IMR-90 (cell line): Measurements from ENCODE around the gene FBRSL1. TPM values are rescaled to one million over a fixed set of nuclear protein-coding genes. Genes with fewer than 3 reads are reported as not detected.

ENCODE experiments used
- ATAC-seq: fragments of 200-7000 bp; cut with Tn5 transposase; 2 replicates; pipeline ENCODE4 v1.9.1; 2020; ENCODE audit warnings: low read depth, mild to moderate bottlenecking, moderate library complexity
- BruUV-seq: library from RNA; stranded (reverse); fragments of 400-500 nt; replicated peaks from 2 replicates; lab custom pipeline; 2021; lab: Mats Ljungman, UMichigan
- CTCF ChIA-PET: fragments of 300-600 bp; formaldehyde crosslinking; extraction: SDS; loops from one replicate; lab custom pipeline; 2021; ENCODE audit warnings: antibody characterized with exemption; lab: Yijun Ruan, JAX
- POLR2A ChIA-PET: fragments of 300-600 bp; sonication (Branson Sonifier 250); formaldehyde crosslinking; loops from one replicate; lab custom pipeline; 2022; ENCODE audit warnings: antibody characterized with exemption; ENCODE audit not compliant: unreplicated experiment; lab: Charles Lee
- DNase-seq: peaks from one replicate; pipeline ENCODE4 v3.0.0; 2013
- H2AFZ ChIP-seq: replicated peaks from 2 replicates; pipeline ENCODE3; 2013; ENCODE audit warnings: low read length, mild to moderate bottlenecking; ENCODE audit not compliant: poor library complexity
- H2AK5ac ChIP-seq: 2 replicates; pipeline ENCODE4 v1.6.1; 2013; ENCODE audit warnings: low read depth, low read length, inconsistent platforms
- H2AK9ac ChIP-seq: replicated peaks from 2 replicates; pipeline ENCODE3; 2013; ENCODE audit warnings: mild to moderate bottlenecking, low read depth, low read length, moderate library complexity; ENCODE audit not compliant: poor library complexity
- H2BK120ac ChIP-seq: 2 replicates; pipeline ENCODE4 v1.6.1; 2013; ENCODE audit warnings: low read depth, low read length, inconsistent platforms
- H2BK15ac ChIP-seq: 3 replicates; pipeline ENCODE4 v1.6.1; 2013; ENCODE audit warnings: low read depth, low read length, inconsistent platforms
- H2BK20ac ChIP-seq: 2 replicates; pipeline ENCODE4 v1.6.1; 2013; ENCODE audit warnings: low read depth, mild to moderate bottlenecking, inconsistent platforms, low read length, moderate library complexity
- H2BK5ac ChIP-seq: 2 replicates; pipeline ENCODE4 v1.6.1; 2013; ENCODE audit warnings: mild to moderate bottlenecking, low read depth, low read length, inconsistent platforms; ENCODE audit not compliant: poor library complexity, severe bottlenecking
- H3K14ac ChIP-seq: replicated peaks from 2 replicates; pipeline ENCODE4 v1.6.1; 2013; ENCODE audit warnings: low read depth, low read length, inconsistent platforms
- H3K18ac ChIP-seq: 2 replicates; pipeline ENCODE4 v1.6.1; 2013; ENCODE audit warnings: low read depth, low read length, control low read depth
- H3K23ac ChIP-seq: 2 replicates; pipeline ENCODE4 v1.6.1; 2013; ENCODE audit warnings: low read depth, low read length, inconsistent platforms
- H3K27ac ChIP-seq: 2 replicates; pipeline ENCODE4 v1.5.1; 2013; ENCODE audit warnings: mild to moderate bottlenecking, control low read depth, low read length; ENCODE audit not compliant: insufficient read depth
- H3K27me3 ChIP-seq: 2 replicates; pipeline ENCODE4 v1.6.1; 2013; ENCODE audit warnings: low read length; ENCODE audit not compliant: control insufficient read depth, insufficient read depth
- H3K36me3 ChIP-seq: 2 replicates; pipeline ENCODE4 v1.6.1; 2013; ENCODE audit warnings: low read length, mixed read lengths; ENCODE audit not compliant: control insufficient read depth, insufficient read depth
- H3K4ac ChIP-seq: 2 replicates; pipeline ENCODE4 v1.6.1; 2013; ENCODE audit warnings: low read depth, low read length, inconsistent platforms
- H3K4me1 ChIP-seq: 2 replicates; pipeline ENCODE4 v1.6.1; 2013; ENCODE audit warnings: low read length, mixed read lengths; ENCODE audit not compliant: control insufficient read depth, insufficient read depth
- H3K4me2 ChIP-seq: 2 replicates; pipeline ENCODE4 v1.6.1; 2013; ENCODE audit warnings: low read depth, mild to moderate bottlenecking, control low read depth, low read length, moderate library complexity
- H3K4me3 ChIP-seq: 2 replicates; pipeline ENCODE4 v1.5.1; 2013; ENCODE audit warnings: low read depth, mild to moderate bottlenecking, control low read depth, low read length, moderate library complexity; ENCODE audit not compliant: insufficient read depth
- H3K56ac ChIP-seq: 2 replicates; pipeline ENCODE4 v1.6.1; 2013; ENCODE audit warnings: low read length, inconsistent platforms; ENCODE audit not compliant: insufficient read depth; ENCODE audit errors: extremely low read depth
- H3K79me1 ChIP-seq, 2 experiments: 2 replicates each; pipeline ENCODE4 v1.6.1; 2013; ENCODE audit warnings: low read length in 2 of 2, inconsistent platforms in 1 of 2, low read depth in 1 of 2
- H3K9ac ChIP-seq: 2 replicates; pipeline ENCODE4 v1.6.1; 2013; ENCODE audit warnings: low read depth, low read length, control low read depth
- H3K9me1 ChIP-seq: 2 replicates; pipeline ENCODE4 v1.6.1; 2013; ENCODE audit warnings: low read length, inconsistent platforms; ENCODE audit not compliant: insufficient read depth
- H3K9me3 ChIP-seq: 2 replicates; pipeline ENCODE4 v1.6.1; 2013; ENCODE audit warnings: low read length; ENCODE audit not compliant: control insufficient read depth, insufficient read depth
- H4K20me1 ChIP-seq: 2 replicates; pipeline ENCODE4 v1.6.1; 2013; ENCODE audit warnings: low read length, inconsistent platforms; ENCODE audit not compliant: insufficient read depth
- H4K5ac ChIP-seq: 2 replicates; pipeline ENCODE4 v1.6.1; 2013; ENCODE audit warnings: mild to moderate bottlenecking, low read depth, low read length, control low read depth
- H4K8ac ChIP-seq, 2 experiments: 2 replicates each; pipeline ENCODE4 v1.6.1; 2013; ENCODE audit warnings: low read depth in 2 of 2, low read length in 2 of 2, control low read depth in 1 of 2, inconsistent platforms in 1 of 2
- H4K91ac ChIP-seq: 2 replicates; pipeline ENCODE4 v1.6.1; 2013; ENCODE audit warnings: low read depth, low read length, inconsistent platforms; ENCODE audit not compliant: insufficient read depth
- BHLHE40 ChIP-seq: fragments of 150-350 bp; IDR thresholded peaks from 2 replicates; pipeline ENCODE4 v1.6.1; 2016; ENCODE audit warnings: mild to moderate bottlenecking, low read depth, low read length
- CHD1 ChIP-seq: IDR thresholded peaks from 2 replicates; pipeline ENCODE4 v1.6.1; 2012; ENCODE audit warnings: low read depth, low read length, improper control_type of control experiment
- FOS ChIP-seq: fragments of 150-350 bp; IDR thresholded peaks from 2 replicates; pipeline ENCODE4 v1.6.1; 2016; ENCODE audit warnings: low read depth, low read length
- MAFK ChIP-seq: IDR thresholded peaks from 2 replicates; pipeline ENCODE4 v1.6.1; 2012; ENCODE audit warnings: low read depth, low read length, improper control_type of control experiment
- MAZ ChIP-seq: IDR thresholded peaks from 2 replicates; pipeline ENCODE4 v1.6.1; 2012; ENCODE audit warnings: low read depth, mild to moderate bottlenecking, low read length, improper control_type of control experiment, moderate library complexity, borderline replicate concordance
- MXI1 ChIP-seq: IDR thresholded peaks from 2 replicates; pipeline ENCODE4 v1.6.1; 2012; ENCODE audit warnings: low read depth, mild to moderate bottlenecking, low read length, moderate library complexity, borderline replicate concordance
- NFE2L2 ChIP-seq: fragments of 150-350 bp; IDR thresholded peaks from 2 replicates; pipeline ENCODE4 v1.6.1; 2016; ENCODE audit warnings: low read depth, mild to moderate bottlenecking, low read length
- POLR2A ChIP-seq: IDR thresholded peaks from 2 replicates; pipeline ENCODE4 v1.6.1; 2012; ENCODE audit warnings: mild to moderate bottlenecking, low read depth, low read length
- RAD21 ChIP-seq: IDR thresholded peaks from 2 replicates; pipeline ENCODE4 v1.6.1; 2012; ENCODE audit warnings: low read length, improper control_type of control experiment
- RCOR1 ChIP-seq: IDR thresholded peaks from 2 replicates; pipeline ENCODE4 v1.6.1; 2012; ENCODE audit warnings: mild to moderate bottlenecking, low read length, improper control_type of control experiment; ENCODE audit not compliant: insufficient replicate concordance
- RFX5 ChIP-seq: IDR thresholded peaks from 2 replicates; pipeline ENCODE4 v1.8.0; 2012; ENCODE audit warnings: low read depth, mild to moderate bottlenecking, low read length, moderate library complexity
- SMC3 ChIP-seq: fragments of 150-350 bp; IDR thresholded peaks from 2 replicates; pipeline ENCODE4 v1.6.1; 2016; ENCODE audit warnings: low read depth, mild to moderate bottlenecking, antibody characterized with exemption, low read length, moderate library complexity
- USF2 ChIP-seq: fragments of 150-350 bp; IDR thresholded peaks from 2 replicates; pipeline ENCODE4 v1.6.1; 2017; ENCODE audit warnings: mild to moderate bottlenecking, antibody characterized with exemption, low read length, low read depth
- WGBS, 2 experiments: methylation state at CpG; one replicate each; pipeline versions ENCODE4 v1.1.5 to v1.1.7; 2013; ENCODE audit warnings: missing lambda C conversion rate in 2 of 2; ENCODE audit not compliant: insufficient read length in 1 of 2; ENCODE audit errors: extremely low coverage in 2 of 2; 5-methylcytosine and 5-hydroxymethylcytosine counted together
- dilution Hi-C: fragments of 300-500 bp; cut with HindIII; formaldehyde crosslinking; loops from one replicate; pipeline ENCODE4 v1.14.3; 2018; ENCODE audit warnings: low sequenced_read_pairs; ENCODE audit not compliant: unreplicated experiment
- in situ Hi-C: fragments of 300-500 bp; cut with MboI; formaldehyde crosslinking; loops from 3 replicates; pipeline ENCODE4 v1.14.3; 2019; ENCODE audit warnings: low sequenced_read_pairs, inconsistent platforms, mixed read lengths
- intact Hi-C: fragments of 100-400 bp; cut with micrococcal nuclease; formaldehyde crosslinking; loops from 2 replicates; pipeline ENCODE4 v1.10.0; 2022
- polyA plus RNA-seq, 3 experiments: library from polyadenylated mRNA; depleted of rRNA; stranded (reverse); fragments of >200 nt; gene quantifications; 2 replicates each; pipeline ENCODE4 v1.2.3, GENCODE V29; 2012; ENCODE audit warnings: low replicate concordance in 1 of 3
- total RNA-seq: library from RNA; depleted of rRNA; stranded (reverse); fragments of >200 nt; gene quantifications from 2 replicates; pipeline ENCODE4 v1.2.3, GENCODE V29; 2012
- TF ChIP-seq, protein P1 (sequence below): fragments of 150-350 bp; IDR thresholded peaks from 2 replicates; pipeline ENCODE4 v1.6.1; 2016; ENCODE audit warnings: low read depth, mild to moderate bottlenecking, low read length, moderate library complexity, borderline replicate concordance
- TF ChIP-seq, protein P2 (sequence below): conservative IDR thresholded peaks from 2 replicates; pipeline ENCODE4 v1.5.1; 2012; ENCODE audit warnings: mild to moderate bottlenecking, low read depth, low read length, improper control_type of control experiment

Gene FBRSL1
- total and polyA plus RNA-seq, 2 of the 4 experiments (the other 2 are of a cell fraction), result 0.36 to 10.8 TPM

- Histone ChIP-seq H3K9ac (no peak overlapping the region), H3K18ac (no peak overlapping the region), H3K14ac (no peak overlapping the region), H3K36me3 (peaks cover 2% of the 10 kb centered on the region), H3K27me3 (no peaks in the 10 kb centered on the region), H3K9me1 (peaks cover 5% of the 10 kb centered on the region; the same call in 1 of the 2 replicates), H4K91ac (no peak overlapping the region), H2AK5ac (no peak overlapping the region), H3K23ac (no peak overlapping the region), H3K9me3 (no peaks in the 10 kb centered on the region), H4K20me1 (peaks cover 12% of the 10 kb centered on the region), H3K4me2 (no peak overlapping the region), H2AK9ac (no peak overlapping the region), H2BK5ac (no peak overlapping the region), H2BK120ac (no peak overlapping the region), H4K5ac (no peak overlapping the region), H3K4me3 (no peak overlapping the region), H2AFZ (no peak overlapping the region), H4K8ac (no peak overlapping the region), H3K4me1 (no peaks in the 10 kb centered on the region), H3K27ac (no peak overlapping the region), H3K79me1 (peaks cover 0 to 3% of the 10 kb centered on the region in 2 experiments; a peak in 1 of 4 replicates), H2BK20ac (no peak overlapping the region), H3K56ac (no peak overlapping the region), H2BK15ac (no peak overlapping the region), H3K4ac (no peak overlapping the region)
- ChIA-PET POLR2A (no interaction called here), CTCF (no interaction called here)
- intact Hi-C loops, result no loop called here
- no TSS peak for BruUV-seq
- DNase-seq (no peak), ATAC-seq (no peak)
- in situ Hi-C loops, result no loop called here
- 91% methylated on average over 6 of the region's 27 CpGs; no CpG with 5 or more reads in 1 of the 2 experiments for WGBS, 2 experiments
- dilution Hi-C loops, result no loop called here
- TF ChIP-seq SMC3 (no peak), MAFK (no peak), RCOR1 (no peak), RAD21 (no peak), FOS (no peak), USF2 (no peak), CHD1 (no peak), POLR2A (no peak), NFE2L2 (no peak), BHLHE40 (no peak), MAZ (no peak), RFX5 (no peak), MXI1 (no peak)
- TF ChIP-seq, protein P1, sequence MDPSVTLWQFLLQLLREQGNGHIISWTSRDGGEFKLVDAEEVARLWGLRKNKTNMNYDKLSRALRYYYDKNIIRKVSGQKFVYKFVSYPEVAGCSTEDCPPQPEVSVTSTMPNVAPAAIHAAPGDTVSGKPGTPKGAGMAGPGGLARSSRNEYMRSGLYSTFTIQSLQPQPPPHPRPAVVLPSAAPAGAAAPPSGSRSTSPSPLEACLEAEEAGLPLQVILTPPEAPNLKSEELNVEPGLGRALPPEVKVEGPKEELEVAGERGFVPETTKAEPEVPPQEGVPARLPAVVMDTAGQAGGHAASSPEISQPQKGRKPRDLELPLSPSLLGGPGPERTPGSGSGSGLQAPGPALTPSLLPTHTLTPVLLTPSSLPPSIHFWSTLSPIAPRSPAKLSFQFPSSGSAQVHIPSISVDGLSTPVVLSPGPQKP, result no peak
- TF ChIP-seq, protein P2, sequence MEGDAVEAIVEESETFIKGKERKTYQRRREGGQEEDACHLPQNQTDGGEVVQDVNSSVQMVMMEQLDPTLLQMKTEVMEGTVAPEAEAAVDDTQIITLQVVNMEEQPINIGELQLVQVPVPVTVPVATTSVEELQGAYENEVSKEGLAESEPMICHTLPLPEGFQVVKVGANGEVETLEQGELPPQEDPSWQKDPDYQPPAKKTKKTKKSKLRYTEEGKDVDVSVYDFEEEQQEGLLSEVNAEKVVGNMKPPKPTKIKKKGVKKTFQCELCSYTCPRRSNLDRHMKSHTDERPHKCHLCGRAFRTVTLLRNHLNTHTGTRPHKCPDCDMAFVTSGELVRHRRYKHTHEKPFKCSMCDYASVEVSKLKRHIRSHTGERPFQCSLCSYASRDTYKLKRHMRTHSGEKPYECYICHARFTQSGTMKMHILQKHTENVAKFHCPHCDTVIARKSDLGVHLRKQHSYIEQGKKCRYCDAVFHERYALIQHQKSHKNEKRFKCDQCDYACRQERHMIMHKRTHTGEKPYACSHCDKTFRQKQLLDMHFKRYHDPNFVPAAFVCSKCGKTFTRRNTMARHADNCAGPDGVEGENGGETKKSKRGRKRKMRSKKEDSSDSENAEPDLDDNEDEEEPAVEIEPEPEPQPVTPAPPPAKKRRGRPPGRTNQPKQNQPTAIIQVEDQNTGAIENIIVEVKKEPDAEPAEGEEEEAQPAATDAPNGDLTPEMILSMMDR, result no peak
Measured at GRCh38 chr12:132543298-132544079, 53.5 kb downstream of the FBRSL1 start.
